ENCODE measurements around the gene TBC1D22A.

Gene TBC1D22A

GRCh38 chr22:47177334-47177815 is 414.9 kb downstream of the TBC1D22A start:
- no peak for DNase-seq

- DNase-seq, result no peak
Observed at GRCh38 chr22:47178339-47178738, 415.9 kb downstream of the TBC1D22A start.

GRCh38 chr22:47180796-47181195 is 418.3 kb downstream of the TBC1D22A start:
- DNase-seq, result no peak

- no peak for DNase-seq
Observed at GRCh38 chr22:47187176-47187957, 424.9 kb downstream of the TBC1D22A start.

- no peak for DNase-seq
Observed at GRCh38 chr22:47188261-47189055, 426.0 kb downstream of the TBC1D22A start.

- DNase-seq, result no peak
Observed at GRCh38 chr22:47189056-47189916, 426.8 kb downstream of the TBC1D22A start.

- DNase-seq, result no peak
Observed at GRCh38 chr22:47190276-47190956, 428.0 kb downstream of the TBC1D22A start.

GRCh38 chr22:47190957-47191670 is 428.7 kb downstream of the TBC1D22A start:
- no peak for DNase-seq

GRCh38 chr22:47191671-47192650 is 429.5 kb downstream of the TBC1D22A start:
- no peak for DNase-seq

- no peak for DNase-seq
Observed at GRCh38 chr22:47192651-47193437, 430.4 kb downstream of the TBC1D22A start.

GRCh38 chr22:47193606-47194329 is 431.3 kb downstream of the TBC1D22A start:
- no peak for DNase-seq

- DNase-seq, result no peak
Observed at GRCh38 chr22:47194476-47195155, 432.2 kb downstream of the TBC1D22A start.

- DNase-seq, result no peak
Observed at GRCh38 chr22:47195156-47195483, 432.7 kb downstream of the TBC1D22A start.

GRCh38 chr22:47195484-47196165 is 433.2 kb downstream of the TBC1D22A start:
- no peak for DNase-seq

- no peak for DNase-seq
Observed at GRCh38 chr22:47196166-47196849, 433.9 kb downstream of the TBC1D22A start.

GRCh38 chr22:47196881-47197772 is 434.7 kb downstream of the TBC1D22A start:
- DNase-seq, result no peak
